ENCODE data around the gene POLR3B.

GRCh38 chr12:106392759-106393158 lies 35.2 kb downstream of the POLR3B start:
- no peak for TF ChIP-seq CTCF (conservative IDR thresholded peaks at IDR 0.05; ENCODE audit: low read depth, low read length)
- TF ChIP-seq EZH2 (IDR thresholded peaks at IDR 0.05; ENCODE audit: borderline replicate concordance, low read depth, low read length, poor library complexity, severe bottlenecking): no peak
